Measurements from ENCODE around the gene DAB1.
A peak's percentile ranks its signal among the peaks of the same experiment; 100 is the strongest.

Gene DAB1

GRCh38 chr1:57423656-57424211 lies at the start of gene DAB1:
Gene DAB1 (minus strand): TSS chr1:57424060. CDS start chr1:57291030, 133,030 bp downstream.
- no peak for DNase-seq (ENCODE audit: low read depth)

GRCh38 chr1:57473448-57473847 lies 49.6 kb upstream of the DAB1 start:
- no peak for DNase-seq (ENCODE audit: low read depth)

DNA sequence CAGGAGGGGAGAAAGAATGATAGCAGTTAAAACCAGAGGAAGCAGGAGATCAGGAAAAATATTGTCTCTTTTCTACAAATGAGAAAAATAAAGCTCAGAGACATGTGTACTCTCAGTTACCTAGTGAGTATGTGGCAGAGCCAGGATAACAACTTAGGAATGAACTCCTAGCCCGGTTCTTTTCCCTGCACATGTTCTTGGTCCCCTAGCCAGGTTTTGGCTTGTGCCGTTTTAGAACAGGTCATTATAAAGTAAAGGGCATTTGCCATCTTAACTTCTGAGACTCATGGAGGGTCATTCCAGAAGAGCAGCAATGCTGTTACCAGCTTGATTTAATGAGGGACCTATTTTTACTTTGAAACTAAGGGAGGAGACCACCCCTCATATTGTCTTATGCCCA lies 48.1 kb upstream of the DAB1 start:
- DNase-seq (ENCODE audit: low read depth), result no peak

DNA sequence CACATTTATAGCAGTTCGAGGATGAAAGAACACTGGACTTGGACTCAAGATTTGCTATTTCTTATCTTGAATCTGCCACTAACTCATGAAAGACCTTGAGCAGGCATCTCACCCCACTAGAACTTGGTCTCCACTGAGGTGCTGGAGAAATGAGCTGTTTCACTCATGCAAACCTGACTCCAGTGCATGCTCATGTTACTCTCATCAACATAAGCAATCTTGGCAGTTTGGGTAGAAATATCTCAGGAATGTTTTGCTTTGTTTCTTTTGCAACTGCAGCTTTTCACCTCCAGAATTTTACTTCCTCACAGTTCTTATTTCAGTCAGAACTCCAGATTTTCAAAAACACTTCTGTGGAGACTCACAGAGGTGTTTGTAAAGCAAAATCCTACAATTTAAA lies 46.2 kb upstream of the DAB1 start:
- peak; percentile 60 for DNase-seq (ENCODE audit: low read depth)

- DNase-seq (ENCODE audit: low read depth), result peak; percentile 40
Measured at GRCh38 chr1:57468641-57469523, 45.0 kb upstream of the DAB1 start.

GRCh38 chr1:57467830-57468229 lies 44.0 kb upstream of the DAB1 start:
- no peak for DNase-seq (ENCODE audit: low read depth)

DNA sequence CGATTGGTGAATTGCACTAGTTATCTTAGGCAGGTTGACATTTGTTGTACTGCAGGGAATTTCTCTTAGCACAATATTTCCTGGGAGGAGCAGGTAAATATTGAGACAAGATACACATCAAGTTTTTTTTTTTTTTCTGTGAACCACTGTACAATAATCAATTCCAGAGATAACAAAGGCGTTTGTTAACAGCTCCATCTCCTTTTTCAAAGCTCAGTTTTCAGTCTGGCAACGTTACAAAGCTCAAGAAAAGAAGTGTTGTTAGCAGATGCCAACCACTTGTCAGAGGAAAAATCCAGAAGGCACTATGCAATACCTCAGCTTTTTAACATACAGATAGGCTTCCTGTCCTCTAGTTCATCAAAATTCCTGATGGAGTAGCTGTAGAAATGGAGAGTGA lies 40.9 kb upstream of the DAB1 start:
- DNase-seq (ENCODE audit: low read depth), result no peak

DNA sequence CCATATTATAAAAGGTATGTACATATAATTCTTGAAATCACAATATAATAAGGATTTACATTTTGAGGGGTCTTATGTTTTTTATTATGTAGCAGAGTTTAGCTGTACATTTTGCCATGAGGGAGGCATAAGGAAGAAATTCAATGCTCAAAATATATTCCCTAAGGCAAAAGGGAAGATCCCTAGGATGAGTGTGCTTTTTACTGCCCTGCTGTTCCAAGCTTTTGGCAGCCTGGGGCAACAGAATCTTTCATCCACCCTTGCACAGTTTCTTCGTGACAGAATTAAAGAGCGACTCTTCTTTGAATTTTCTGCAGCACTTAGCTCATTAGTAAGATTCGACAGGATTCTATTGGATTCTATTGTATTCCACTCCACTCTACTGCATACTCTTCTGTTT lies 39.5 kb upstream of the DAB1 start:
- DNase-seq (ENCODE audit: low read depth), result no peak

DNA sequence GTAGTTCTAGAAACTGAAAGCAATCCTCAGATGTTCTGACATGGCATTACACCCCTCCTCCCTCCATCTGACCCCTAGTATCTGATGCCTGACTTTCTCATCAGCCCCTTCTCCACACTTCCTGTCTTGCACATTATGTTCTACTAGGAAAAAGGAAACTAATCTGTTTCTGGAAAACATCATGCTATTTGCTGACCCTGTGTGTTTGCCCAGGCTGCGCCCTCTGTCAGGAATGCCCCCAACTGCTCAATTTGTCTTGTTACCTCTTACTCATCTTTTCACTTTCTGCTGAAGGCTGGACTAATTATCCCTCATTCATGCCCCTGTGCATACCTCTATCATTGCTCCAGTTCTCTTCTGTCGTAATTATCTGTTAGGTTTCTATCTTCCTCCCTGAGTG lies 37.5 kb upstream of the DAB1 start:
- DNase-seq (ENCODE audit: low read depth), result no peak

GRCh38 chr1:57451516-57451915 lies 27.7 kb upstream of the DAB1 start:
- no peak for DNase-seq (ENCODE audit: low read depth)

- no peak for DNase-seq (ENCODE audit: low read depth)
Measured at GRCh38 chr1:57450981-57451380, 27.1 kb upstream of the DAB1 start.

DNA sequence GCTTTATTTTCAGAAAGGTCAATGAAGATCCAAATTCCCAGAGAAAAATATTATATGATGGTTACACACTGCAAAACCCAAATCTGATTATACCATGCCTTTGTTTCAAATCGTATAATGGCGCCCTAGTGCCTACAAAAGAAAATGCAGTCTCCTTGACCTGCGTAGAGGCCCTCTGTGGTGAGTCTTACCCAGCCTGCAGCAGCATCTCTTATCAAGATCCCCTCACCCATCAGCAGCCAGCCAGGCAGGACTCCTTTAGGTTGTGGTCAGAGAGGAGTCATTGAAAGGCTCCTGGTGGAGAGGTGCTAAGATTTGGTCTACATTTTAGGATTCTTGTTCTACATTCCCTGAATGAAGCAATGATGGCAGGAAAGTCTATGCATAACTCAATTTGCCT lies 23.7 kb upstream of the DAB1 start:
- no peak for DNase-seq (ENCODE audit: low read depth)

GRCh38 chr1:57443004-57443403 lies 19.1 kb upstream of the DAB1 start:
- DNase-seq (ENCODE audit: low read depth), result no peak

- no peak for DNase-seq (ENCODE audit: low read depth)
Measured at GRCh38 chr1:57440096-57440495, 16.2 kb upstream of the DAB1 start.

- no peak for DNase-seq (ENCODE audit: low read depth)
Measured at GRCh38 chr1:57431400-57431799, 7.5 kb upstream of the DAB1 start.

DNA sequence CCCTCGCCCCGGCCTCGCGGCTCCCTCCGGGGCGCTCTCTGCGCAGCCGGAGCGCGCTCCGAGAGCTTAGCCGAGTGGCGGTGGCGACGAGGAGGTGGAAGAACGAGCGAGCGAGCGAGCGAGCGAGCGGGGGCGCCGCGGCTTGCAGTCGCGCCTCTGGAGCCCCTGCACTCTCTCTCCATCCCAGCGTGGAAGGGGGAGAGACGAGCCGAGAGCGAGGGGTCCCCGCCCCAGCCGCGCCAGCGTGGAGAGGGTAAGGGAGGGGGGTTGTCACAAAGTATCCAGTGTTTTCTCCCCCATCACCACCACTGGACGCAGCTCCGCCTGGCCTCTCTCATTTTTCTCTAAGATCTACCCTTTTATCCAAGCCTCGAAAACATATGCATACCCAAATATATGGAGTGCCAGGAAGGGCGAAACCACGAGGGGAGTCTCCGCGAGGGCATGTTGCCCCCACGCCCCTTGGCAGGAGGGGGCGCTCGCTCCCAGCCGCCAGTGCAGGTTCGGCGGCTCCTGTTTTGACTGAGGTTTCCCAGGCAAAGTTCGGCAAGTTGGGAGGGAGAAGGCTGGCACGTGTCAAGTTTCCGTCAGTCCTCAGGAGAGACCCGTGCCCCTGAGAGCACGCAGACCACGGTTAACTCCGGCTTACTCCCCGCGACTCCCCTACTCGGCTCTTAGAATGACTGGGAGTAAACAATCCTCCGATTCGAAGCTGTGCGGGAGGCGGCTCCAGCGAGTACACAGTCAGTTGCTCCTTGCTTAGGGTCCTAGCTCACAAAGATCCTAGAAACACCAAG lies 569 bp upstream of the DAB1 start:
- no peak for DNase-seq (ENCODE audit: low read depth)

- no peak for DNase-seq (ENCODE audit: low read depth)
Measured at GRCh38 chr1:57423135-57423655, 665 bp downstream of the DAB1 start.

DNA sequence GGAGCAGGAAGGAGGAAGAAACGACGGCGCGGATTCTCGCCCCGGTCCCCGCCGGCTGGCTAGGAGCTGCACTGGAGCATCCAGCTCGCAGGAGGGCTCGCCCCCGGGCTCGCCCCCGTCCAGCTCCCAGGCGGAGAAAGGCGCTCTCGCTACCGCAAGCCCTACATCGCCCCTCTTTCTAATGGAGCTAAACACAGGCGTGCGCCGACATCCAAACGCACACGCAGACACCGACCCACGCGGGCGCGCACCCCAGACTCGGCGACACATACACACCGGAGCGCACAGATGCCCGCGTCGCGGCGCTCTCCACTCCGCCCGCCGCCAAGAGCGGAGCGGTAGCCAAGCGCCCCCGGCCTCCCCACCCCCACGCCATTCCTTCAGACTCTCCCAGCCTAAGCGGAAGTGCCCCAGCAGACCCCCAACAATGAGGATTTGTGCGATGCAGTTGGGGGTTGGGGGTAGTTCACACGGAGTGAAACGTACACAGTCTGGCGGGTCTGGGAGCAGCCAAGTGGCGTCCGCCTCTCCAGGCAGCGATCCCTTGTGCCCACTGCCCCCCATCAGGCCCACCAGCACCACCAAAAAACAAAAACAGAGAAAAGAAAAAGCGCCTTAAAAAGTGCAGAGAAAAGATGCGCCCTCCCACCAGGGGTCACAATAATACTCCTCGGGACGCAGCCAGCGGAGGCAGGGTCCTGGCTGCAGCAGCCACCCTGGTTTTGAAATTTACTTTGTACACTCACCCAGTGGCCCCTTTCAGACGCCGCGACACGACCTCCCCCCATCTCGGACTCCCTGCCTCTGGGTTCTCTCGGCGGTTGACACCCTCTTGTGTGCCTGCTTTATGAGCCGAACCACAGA lies 1.4 kb downstream of the DAB1 start:
- DNase-seq (ENCODE audit: low read depth), result no peak

DNA sequence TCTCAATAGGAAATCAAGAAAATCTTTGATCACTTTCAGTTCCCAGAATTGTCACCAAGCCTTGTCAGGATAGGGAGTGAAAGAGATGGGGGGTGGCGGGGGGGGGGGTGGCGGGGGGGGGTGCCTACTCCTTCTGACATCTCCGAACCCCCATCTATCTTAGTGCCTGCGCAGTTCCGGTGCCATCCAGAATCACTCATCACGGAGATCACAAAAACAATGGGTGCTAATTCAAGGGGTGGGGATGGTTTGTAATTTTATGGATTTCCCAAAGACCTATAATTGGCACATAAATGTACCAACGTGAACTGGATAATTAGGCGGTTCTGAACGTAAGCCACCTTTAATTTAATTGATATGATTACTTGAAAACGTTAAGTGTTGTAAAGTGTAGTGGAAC lies 2.1 kb downstream of the DAB1 start:
- no peak for DNase-seq (ENCODE audit: low read depth)

DNA sequence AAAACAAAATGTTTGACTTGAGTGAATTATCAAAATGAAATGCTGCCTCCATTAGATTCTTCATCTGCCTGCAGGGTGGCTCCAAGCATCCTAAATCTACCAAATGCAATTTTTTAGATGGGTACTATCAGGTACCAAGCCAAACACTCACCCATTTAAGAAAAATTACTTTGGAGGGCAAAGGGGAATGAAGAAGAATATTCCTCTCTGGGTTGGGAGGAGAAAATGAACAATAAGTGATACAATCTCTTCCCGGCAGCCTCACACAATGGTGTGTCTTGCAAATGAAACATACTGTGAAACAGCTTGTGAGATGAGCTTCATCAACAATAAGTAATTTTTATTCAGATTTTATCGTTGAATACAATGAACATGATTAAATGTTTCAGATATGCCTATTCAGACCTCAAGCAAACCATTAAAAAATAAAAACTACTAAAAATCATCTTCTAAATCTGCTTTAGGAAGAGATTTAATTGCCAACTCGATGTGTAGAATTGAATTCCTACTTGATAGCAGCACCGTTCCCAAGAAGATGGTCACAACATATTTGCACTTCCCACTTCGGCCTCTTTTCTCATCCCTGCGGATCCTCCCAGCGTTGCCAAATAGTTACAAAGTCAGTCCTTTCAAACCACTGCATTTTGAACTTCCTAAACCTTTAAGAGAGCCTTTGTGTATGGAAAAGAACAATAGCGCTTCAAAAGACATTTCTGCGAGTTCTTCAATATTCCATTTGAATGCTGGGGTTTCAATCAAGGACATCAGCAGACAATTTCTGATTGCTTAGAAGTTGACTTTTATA lies 2.7 kb downstream of the DAB1 start:
- DNase-seq (ENCODE audit: low read depth), result no peak

- DNase-seq (ENCODE audit: low read depth), result no peak
Measured at GRCh38 chr1:57418971-57419370, 4.9 kb downstream of the DAB1 start.

Data from non-pigmented ciliary epithelial cell (primary cell).